ENCODE measurements around the gene TMED8.

Gene TMED8

GRCh38 chr14:77296155-77296554 is 80.7 kb downstream of the TMED8 start:
- no peak overlapping the region for H3K27ac ChIP-seq
- no peak for TF ChIP-seq CTCF (IDR thresholded peaks at IDR 0.05)
- no peak for TF ChIP-seq ZFX (IDR thresholded peaks at IDR 0.05; ENCODE audit: borderline replicate concordance)

- H3K27ac ChIP-seq: no peak overlapping the region
- TF ChIP-seq ZFX (IDR thresholded peaks at IDR 0.05; ENCODE audit: borderline replicate concordance) (no peak), CTCF (IDR thresholded peaks at IDR 0.05) (no peak)
Observed at GRCh38 chr14:77290705-77291104, 86.2 kb downstream of the TMED8 start.

- no peak for TF ChIP-seq CTCF (IDR thresholded peaks at IDR 0.05)
- TF ChIP-seq ZFX (IDR thresholded peaks at IDR 0.05; ENCODE audit: borderline replicate concordance): no peak
- H3K27ac ChIP-seq: no peak overlapping the region
Observed at GRCh38 chr14:77286576-77286975, 90.3 kb downstream of the TMED8 start.
